Calu3 (cell line): Measurements from ENCODE around the gene SLC12A6. TPM values are rescaled to one million over a fixed set of nuclear protein-coding genes. Genes with fewer than 3 reads are reported as not detected.
"Not testable (repeated sequence)": the region's sequence is repeated elsewhere in the genome, so short reads cannot be mapped to it uniquely, and the experiment has no call there.

Experiments
- BruUV-seq: library from RNA; stranded (reverse); fragments of 400-500 nt; replicated peaks from 2 replicates; lab custom pipeline; 2021; lab: Mats Ljungman, UMichigan
- CTCF ChIA-PET: fragments of 300-600 bp; sonication (Branson Sonifier 250); formaldehyde crosslinking; loops from one replicate; lab custom pipeline; 2022; ENCODE audit warnings: antibody characterized with exemption; lab: Charles Lee
- DNase-seq: peaks from one replicate; pipeline ENCODE4 v3.0.0; 2022
- H3K27ac Mint-ChIP-seq: one replicate; pipeline ENCODE4 v1.8.0; 2022; ENCODE audit warnings: mixed read lengths; ENCODE audit not compliant: unreplicated experiment
- H3K27me3 Mint-ChIP-seq: one replicate; pipeline ENCODE4 v1.8.0; 2022; ENCODE audit warnings: mixed read lengths; ENCODE audit not compliant: unreplicated experiment
- H3K36me3 Mint-ChIP-seq: one replicate; pipeline ENCODE4 v1.8.0; 2022; ENCODE audit warnings: mild to moderate bottlenecking, moderate library complexity, mixed read lengths; ENCODE audit not compliant: insufficient read depth, unreplicated experiment
- H3K4me1 Mint-ChIP-seq: one replicate; pipeline ENCODE4 v1.8.0; 2022; ENCODE audit warnings: mild to moderate bottlenecking, low read depth, mixed read lengths; ENCODE audit not compliant: unreplicated experiment
- H3K4me3 Mint-ChIP-seq: one replicate; pipeline ENCODE4 v1.8.0; 2022; ENCODE audit warnings: mild to moderate bottlenecking, low read depth, moderate library complexity, mixed read lengths; ENCODE audit not compliant: unreplicated experiment
- H3K9me3 Mint-ChIP-seq: one replicate; pipeline ENCODE4 v1.8.0; 2022; ENCODE audit warnings: low read depth, mixed read lengths; ENCODE audit not compliant: unreplicated experiment
- intact Hi-C: fragments of 100-400 bp; cut with micrococcal nuclease; formaldehyde crosslinking; loops from one replicate; pipeline ENCODE4 v1.10.0; 2022; ENCODE audit not compliant: unreplicated experiment
- total RNA-seq: library from RNA; stranded (reverse); gene quantifications from 2 replicates; pipeline ENCODE4 v1.2.3, GENCODE V29; 2022
- TF ChIP-seq, protein P1 (sequence below): fragments of 200-600 bp; IDR thresholded peaks from one replicate; pipeline ENCODE4 v1.8.0; 2022; ENCODE audit warnings: antibody characterized with exemption; ENCODE audit not compliant: unreplicated experiment

SLC12A6 gene
- total RNA-seq, 1 experiment from 2014 or later = 3.8 TPM

GRCh38 chr15:34349769-34350168 lies 12.2 kb upstream of the SLC12A6 start:
- intact Hi-C loops = no loop called here
- CTCF ChIA-PET = no interaction called here
- no peaks in the 10 kb centered on the region for H3K27me3 Mint-ChIP-seq

DNA sequence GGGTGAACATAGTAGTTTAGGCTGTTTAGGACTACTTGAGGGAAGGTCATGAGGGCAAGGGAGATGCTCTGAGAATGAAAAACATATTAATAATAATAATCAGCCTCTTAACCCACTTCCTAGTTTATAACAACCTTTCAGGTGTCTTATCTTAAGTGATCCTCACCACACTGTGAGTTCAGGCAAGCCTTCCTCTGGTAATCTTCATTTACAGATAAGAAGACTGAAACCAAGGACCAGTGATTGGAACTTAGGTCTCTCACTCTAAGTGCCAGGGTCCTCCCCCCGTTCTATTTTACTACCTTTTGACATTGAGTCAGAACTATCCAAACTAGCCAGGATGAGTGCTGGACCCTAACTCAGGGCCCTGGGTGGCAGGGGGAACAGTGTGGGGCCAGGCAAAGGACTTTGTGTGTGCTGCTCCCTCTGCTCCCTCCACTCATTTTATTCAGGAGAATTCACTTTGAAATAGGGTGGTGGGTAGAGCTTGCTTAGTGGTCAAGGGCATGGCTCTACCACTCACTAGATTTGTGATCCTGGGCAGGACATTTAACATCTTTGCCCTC lies 11.2 kb upstream of the SLC12A6 start:
- no peak for DNase-seq
- no peak overlapping the region for H3K27ac Mint-ChIP-seq
- no peaks in the 10 kb centered on the region for H3K36me3 Mint-ChIP-seq
- no peaks in the 10 kb centered on the region for H3K4me1 Mint-ChIP-seq
- TF ChIP-seq, protein P1, sequence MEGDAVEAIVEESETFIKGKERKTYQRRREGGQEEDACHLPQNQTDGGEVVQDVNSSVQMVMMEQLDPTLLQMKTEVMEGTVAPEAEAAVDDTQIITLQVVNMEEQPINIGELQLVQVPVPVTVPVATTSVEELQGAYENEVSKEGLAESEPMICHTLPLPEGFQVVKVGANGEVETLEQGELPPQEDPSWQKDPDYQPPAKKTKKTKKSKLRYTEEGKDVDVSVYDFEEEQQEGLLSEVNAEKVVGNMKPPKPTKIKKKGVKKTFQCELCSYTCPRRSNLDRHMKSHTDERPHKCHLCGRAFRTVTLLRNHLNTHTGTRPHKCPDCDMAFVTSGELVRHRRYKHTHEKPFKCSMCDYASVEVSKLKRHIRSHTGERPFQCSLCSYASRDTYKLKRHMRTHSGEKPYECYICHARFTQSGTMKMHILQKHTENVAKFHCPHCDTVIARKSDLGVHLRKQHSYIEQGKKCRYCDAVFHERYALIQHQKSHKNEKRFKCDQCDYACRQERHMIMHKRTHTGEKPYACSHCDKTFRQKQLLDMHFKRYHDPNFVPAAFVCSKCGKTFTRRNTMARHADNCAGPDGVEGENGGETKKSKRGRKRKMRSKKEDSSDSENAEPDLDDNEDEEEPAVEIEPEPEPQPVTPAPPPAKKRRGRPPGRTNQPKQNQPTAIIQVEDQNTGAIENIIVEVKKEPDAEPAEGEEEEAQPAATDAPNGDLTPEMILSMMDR = no peak
- BruUV-seq = no TSS peak
- H3K9me3 Mint-ChIP-seq = no peaks in the 10 kb centered on the region
- no peak overlapping the region for H3K4me3 Mint-ChIP-seq
- intact Hi-C loops = no loop called here
- CTCF ChIA-PET = no interaction called here
- H3K27me3 Mint-ChIP-seq = no peaks in the 10 kb centered on the region

More at GRCh38 chr15:34349769-34350168, 12.2 kb upstream of the SLC12A6 start:
- no peaks in the 10 kb centered on the region for H3K9me3 Mint-ChIP-seq
- DNase-seq = no peak
- no peak overlapping the region for H3K4me3 Mint-ChIP-seq
- BruUV-seq = no TSS peak
- TF ChIP-seq, protein P1 = no peak
- no peak overlapping the region for H3K27ac Mint-ChIP-seq
- no peaks in the 10 kb centered on the region for H3K36me3 Mint-ChIP-seq
- H3K4me1 Mint-ChIP-seq = no peaks in the 10 kb centered on the region

GRCh38 chr15:34347951-34348638 lies 10.5 kb upstream of the SLC12A6 start:
- Mint-ChIP-seq H3K36me3 (no peaks in the 10 kb centered on the region), H3K4me3 (no peak overlapping the region), H3K9me3 (no peaks in the 10 kb centered on the region), H3K27me3 (no peaks in the 10 kb centered on the region), H3K27ac (no peak overlapping the region), H3K4me1 (no peaks in the 10 kb centered on the region)
- CTCF ChIA-PET = no interaction called here
- TF ChIP-seq, protein P1 = no peak
- BruUV-seq = no TSS peak
- intact Hi-C loops = no loop called here
- DNase-seq = no peak

GRCh38 chr15:34342737-34343575 lies 5.4 kb upstream of the SLC12A6 start, which contains the start of the genes NOP10 and NUTM1:
NOP10 (minus strand) TSS chr15:34343136; CDS start chr15:34343073, 63 bp downstream.
NUTM1 (plus strand) TSS chr15:34343315; CDS start chr15:34343697, 382 bp downstream.
- TF ChIP-seq, protein P1 = peak; percentile 52
- Mint-ChIP-seq H3K36me3 (peaks cover 5% of the 10 kb centered on the region), H3K27me3 (no peaks in the 10 kb centered on the region), H3K4me1 (no peaks in the 10 kb centered on the region), H3K9me3 (no peaks in the 10 kb centered on the region), H3K4me3 (no peak within 1 kb of the TSS), H3K27ac (no peak within 1 kb of the TSS)
- DNase-seq = peak; percentile 78
- CTCF ChIA-PET = interaction anchor here (0.7 to 1.1 kb wide), 2 partner anchors 17 to 456 kb away, joined by 4 to 8 read pairs; no protein-coding TSS in a partner anchor
- intact Hi-C loops = loop anchor here (2.0 kb wide), 1 partner anchor 26 kb away; no protein-coding TSS in a partner anchor
- no TSS peak for BruUV-seq

DNA sequence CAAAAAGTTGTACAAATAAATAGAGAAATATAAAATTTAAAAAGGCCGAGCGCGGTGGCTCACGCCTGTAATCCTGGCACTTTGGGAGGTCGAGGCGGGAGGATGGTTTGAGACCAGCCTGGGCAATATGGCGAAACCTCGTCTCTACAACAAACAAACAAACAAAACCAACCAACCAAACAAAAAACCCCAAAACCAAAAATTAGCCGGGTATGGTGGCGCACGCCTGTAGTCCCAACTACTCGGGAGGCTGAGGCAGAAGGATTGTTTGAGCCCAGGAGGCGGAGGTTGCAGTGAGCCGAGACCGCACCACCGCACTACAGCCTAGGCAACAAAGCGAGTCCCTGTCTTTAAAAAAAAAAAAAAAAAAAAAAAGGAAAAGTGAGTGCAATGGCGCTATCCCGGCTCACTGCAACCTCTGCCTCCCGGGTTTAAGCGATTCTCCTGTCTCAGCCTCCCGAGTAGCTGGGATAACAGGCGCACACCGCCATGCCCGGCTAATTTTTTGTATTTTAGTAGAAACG lies 4.7 kb upstream of the SLC12A6 start:
- DNase-seq, H3K4me1 Mint-ChIP-seq, H3K4me3 Mint-ChIP-seq, H3K27me3 Mint-ChIP-seq, H3K9me3 Mint-ChIP-seq, H3K27ac Mint-ChIP-seq, BruUV-seq: not testable (repeated sequence)
- CTCF ChIA-PET = interaction anchor here (0.7 to 1.1 kb wide), 2 partner anchors 18 to 457 kb away, joined by 4 to 8 read pairs; no protein-coding TSS in a partner anchor
- intact Hi-C loops = loop anchor here (2.0 kb wide), 1 partner anchor 27 kb away; no protein-coding TSS in a partner anchor
- peaks cover 10% of the 10 kb centered on the region for H3K36me3 Mint-ChIP-seq
